GDM1 (cell line): ENCODE results near the gene CDK13.
A peak's percentile ranks its signal among the peaks of the same experiment; 100 is the strongest.

ENCODE experiments used
- DNase-seq: peaks from one replicate; lab custom pipeline; 2025; lab: John Stamatoyannopoulos, UW

Gene CDK13

GRCh38 chr7:40008223-40008815 is 58.3 kb downstream of the CDK13 start:
- DNase-seq, result no peak

- DNase-seq, result no peak
Measured at GRCh38 chr7:40009301-40009700, 59.2 kb downstream of the CDK13 start.

DNA sequence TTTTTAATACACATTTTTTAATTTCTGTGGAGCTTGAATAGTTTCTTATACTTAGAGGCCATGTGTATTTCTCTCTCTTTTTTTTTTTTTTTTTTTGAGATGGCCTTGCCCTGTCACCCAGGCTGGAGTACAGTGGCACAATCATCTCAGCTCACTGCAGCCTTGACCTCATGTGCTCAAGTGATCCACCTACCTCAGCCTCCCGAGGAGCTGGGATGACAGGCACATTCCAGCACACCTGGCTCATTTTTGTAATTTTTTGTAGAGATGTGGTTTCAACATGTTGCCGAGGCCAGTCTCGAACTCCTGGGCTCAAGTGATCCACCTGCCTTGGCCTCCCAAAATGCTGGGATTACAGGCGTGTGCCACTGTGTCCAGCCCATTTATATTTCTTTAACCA is 64.3 kb downstream of the CDK13 start:
- no peak for DNase-seq

DNA sequence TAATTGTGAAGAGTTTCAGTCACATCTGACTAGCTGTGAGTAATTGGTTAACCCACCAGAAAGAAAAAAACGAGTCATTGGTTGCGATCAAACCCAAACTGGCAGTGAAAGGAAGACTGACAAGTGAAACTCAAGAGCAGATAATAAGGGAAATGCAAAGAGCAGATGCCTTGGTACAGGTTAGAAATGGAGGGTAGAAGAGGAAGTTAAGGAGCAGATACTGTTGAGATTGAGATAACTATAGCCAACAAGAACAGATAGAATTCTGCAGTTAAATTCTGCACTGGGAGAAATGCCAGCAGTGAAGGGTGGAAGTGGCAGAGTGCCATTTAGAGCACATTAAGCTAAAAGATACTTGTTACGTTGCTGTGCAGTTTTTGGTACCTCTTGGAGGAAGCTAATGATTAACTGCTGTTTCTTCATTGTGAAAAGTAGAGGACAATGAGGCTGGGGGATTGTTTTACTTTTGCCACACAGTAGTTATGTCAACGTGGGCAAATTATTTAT is 65.8 kb downstream of the CDK13 start:
- DNase-seq, result peak; percentile 7

DNA sequence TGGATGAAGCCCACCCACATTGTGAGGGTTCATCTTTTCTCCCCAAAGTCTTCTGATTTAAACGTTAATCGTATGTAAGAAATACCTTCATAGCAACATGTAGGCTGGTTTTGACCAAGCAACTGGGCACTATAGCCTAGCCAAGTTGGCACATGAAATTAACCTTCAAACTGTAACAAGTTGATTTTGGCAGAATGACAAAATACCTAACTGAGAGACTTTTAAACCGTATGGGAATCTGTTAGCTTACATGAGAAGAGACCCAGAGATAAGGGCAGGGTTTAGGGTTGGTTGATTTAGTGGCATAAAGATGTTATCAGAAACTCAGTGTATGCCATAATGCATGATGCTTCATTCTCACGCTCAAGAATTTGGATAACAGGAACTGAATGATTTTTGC is 69.5 kb downstream of the CDK13 start:
- DNase-seq, result no peak

DNA sequence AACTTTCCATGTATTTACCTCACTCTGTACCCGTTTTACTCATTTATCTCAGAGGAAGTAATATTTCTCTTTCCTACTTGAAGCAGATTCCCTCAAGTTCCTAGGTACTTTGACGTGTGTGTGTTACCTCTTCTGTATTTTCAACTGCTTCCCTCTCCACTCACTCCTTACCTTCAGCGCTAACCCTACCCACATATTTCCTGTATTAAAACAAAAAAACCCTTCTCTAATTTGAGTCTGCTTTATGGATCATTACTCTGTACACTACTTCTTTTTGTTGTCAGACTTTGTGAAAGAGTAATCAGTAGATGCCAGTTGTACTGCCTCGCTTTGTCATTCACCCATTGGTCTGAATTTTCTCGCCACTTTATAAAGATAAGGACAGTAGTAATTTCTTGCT is 74.0 kb downstream of the CDK13 start:
- DNase-seq, result no peak

- no peak for DNase-seq
Measured at GRCh38 chr7:40024841-40025240, 74.8 kb downstream of the CDK13 start.

DNA sequence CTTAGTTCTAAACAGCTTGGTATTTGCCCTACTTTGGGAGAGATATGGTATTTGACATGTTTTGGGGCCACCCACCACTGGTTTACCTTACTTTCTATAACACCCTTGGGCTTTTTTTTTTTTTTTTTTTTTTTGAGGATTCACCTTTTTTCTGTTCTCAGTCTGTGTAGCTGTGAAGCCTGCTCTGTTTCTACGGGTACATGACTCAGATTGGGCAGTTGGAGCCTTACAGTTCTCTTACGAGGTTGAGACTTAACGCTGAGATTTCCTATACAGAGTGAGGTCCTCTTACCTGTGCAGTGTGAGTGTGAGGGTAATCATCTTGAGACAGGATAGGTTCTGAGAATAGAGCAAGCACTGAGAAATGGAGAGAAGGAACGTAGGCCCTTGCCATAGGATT is 77.5 kb downstream of the CDK13 start:
- no peak for DNase-seq

GRCh38 chr7:40033826-40034225 is 83.8 kb downstream of the CDK13 start:
- no peak for DNase-seq

- DNase-seq, result no peak
Measured at GRCh38 chr7:40041456-40041855, 91.4 kb downstream of the CDK13 start.

DNA sequence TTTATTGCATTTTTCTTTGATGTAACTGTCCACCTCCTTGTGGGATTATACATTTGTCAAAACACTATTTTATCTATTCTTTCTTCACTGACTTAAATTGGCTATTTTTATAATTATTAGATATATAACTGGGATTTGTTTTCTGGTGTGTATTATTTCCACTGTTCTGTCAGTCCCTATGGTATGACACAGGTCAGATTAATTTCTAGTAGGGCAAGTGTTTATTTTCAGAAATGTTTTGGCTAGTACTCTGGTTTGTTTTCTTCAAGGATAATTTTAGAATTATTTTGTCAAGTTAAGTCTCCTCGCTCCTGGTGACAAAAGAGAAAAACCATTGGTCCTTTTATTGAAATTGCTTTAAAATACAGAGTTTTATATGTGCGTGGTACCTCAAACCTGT is 93.1 kb downstream of the CDK13 start:
- no peak for DNase-seq

GRCh38 chr7:40047661-40048060 is 97.6 kb downstream of the CDK13 start:
- no peak for DNase-seq

GRCh38 chr7:40057292-40057691 is 107.2 kb downstream of the CDK13 start:
- DNase-seq, result no peak

- DNase-seq, result no peak
Measured at GRCh38 chr7:40058026-40058425, 108.0 kb downstream of the CDK13 start.

- DNase-seq, result no peak
Measured at GRCh38 chr7:40058636-40059035, 108.6 kb downstream of the CDK13 start.

DNA sequence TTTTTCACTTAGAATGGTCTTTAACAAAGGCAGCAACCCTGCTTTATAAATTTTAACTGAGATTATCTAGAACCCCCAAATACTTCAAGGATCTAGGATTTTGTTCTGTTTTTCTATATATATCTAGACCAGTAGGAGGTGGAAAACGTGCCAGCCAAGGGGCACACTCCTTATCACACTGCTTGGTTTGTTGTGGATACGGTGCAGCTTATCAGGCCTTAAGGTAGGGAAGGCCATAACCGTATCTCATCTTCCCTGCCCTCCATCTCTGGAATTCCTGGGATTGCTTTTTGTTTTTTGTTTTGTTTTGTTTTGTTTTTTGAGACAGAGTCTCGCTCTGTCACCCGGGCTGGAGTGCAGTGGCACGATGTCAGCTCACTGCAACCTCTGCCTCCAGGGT is 109.0 kb downstream of the CDK13 start:
- no peak for DNase-seq

DNA sequence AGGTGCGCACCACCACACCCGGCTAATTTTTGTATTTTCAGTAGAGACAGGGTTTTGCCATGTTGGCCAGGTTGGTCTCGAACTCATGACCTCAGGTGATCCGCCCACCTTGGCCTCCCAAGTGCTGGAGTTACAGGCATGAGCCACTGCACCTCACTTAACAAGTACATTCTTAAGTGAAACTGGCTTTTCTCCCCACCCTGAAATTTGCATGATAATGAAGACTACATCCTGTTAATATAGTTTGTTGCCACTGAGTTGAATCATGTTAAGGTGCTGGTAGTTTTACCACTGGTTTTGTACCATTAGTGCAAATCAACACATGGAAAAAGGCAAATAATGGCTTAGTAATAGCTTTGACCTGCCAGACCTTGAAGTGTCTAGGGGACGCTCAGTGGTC is 122.2 kb downstream of the CDK13 start:
- no peak for DNase-seq

DNA sequence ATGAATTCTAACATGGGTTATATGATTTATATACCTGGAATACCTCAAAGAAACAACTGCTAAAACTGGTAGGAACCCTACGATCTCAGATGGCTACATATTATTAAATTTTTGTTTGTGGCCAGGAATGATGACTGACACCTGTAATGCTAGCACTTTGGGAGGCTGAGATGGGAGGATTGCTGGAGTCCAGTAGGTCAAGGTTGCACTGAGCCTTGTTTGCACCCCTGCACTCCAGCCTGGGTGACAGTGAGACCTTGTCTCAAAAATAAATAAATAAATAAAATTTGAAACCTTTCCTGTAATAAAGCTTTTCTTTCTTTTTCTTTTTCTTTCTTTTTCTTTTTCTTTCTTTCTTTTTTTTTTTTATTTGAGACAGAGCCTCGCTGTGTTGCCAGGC is 123.2 kb downstream of the CDK13 start:
- DNase-seq, result no peak

DNA sequence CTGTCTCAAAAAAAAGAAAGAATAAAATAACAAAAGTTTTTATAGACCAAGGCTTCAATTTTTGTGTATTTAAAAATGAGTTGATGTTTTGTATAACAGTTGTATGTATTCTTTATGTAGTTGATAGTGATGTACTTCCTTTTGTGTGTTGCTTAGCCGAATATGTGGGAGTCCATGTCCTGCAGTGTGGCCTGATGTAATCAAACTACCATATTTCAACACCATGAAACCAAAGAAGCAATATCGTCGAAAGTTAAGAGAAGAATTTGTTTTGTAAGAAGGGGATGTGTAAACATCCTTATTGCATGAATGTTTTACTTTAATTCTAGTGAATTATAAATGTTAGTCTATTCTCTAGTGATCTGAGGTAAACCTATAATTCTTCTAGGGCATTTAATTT is 127.8 kb downstream of the CDK13 start:
- DNase-seq, result no peak

DNA sequence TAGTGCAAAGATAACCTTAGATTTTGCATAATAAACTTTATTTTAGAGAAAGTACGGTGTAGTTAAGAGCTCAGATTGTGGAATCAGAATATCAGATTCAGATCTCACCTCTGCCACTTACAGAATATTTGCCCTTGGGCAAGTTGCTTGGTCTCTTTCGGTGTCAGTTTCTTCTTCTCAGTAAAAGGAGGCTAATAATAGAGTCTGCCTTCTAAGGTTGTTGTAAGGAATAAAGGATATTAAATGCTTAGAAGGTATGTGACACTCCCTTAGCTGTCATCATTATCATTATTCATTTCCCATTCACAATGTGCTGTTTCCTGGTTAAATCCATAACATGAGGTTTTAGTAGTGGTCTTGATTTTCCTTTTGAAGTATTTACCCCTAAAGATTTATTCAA is 142.1 kb downstream of the CDK13 start:
- no peak for DNase-seq

DNA sequence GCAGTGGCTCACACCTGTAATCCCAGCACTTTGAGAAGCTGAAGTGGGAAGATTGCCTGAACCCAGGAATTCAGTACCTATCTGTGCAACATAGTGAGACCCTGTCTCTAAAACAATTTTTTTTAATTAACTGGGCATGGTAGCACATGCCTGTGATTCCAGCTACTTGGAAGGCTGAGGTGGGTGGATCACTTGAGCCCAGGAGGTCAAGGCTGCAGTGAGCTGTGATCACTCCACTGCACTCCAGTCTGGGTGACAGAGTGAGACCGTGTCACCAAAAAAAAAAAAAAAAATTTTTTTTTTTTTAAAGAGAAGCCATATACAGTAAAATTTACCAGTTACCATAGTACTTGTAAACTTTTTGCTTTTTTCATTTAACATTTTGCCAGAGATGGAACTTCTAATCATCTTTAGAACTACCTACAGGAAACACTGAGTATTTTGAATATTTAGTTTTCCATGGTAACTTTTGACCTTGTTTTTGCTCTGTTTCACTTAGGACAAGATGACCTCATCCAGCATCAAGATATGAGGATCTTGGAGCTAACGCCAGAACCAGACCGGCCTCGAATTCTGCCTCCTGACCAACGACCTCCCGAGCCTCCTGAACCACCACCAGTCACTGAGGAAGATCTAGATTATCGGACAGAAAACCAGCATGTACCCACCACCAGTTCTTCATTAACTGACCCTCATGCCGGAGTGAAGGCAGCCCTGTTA is 143.7 kb downstream of the CDK13 start:
- DNase-seq, result no peak

DNA sequence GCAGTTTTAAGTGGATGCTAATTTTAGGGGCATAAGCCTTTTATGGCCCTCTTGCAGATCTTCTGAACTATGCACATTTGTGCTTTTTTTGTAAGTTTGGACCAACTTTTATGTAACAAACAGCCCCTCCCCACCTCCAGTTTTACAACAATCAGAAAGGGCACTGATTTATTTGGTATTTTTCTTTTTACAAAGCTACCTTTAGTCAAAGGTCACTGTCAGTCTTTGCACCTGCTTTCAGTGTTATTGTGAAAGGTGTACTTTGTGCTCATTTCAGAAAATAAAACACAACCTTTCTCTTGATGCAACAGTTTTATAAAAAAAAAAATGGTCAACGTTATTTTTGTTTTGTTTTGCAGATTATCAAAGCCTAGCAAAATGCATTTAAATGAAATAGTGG is 145.2 kb downstream of the CDK13 start:
- no peak for DNase-seq

- DNase-seq, result no peak
Measured at GRCh38 chr7:40095695-40096327, 145.8 kb downstream of the CDK13 start.
